Cerebellar nuclear complex (tissue), 1 donor: Measurements from ENCODE around the gene ALOX5AP.

Source experiments
- DNase-seq, 2 experiments: peaks; one replicate each; lab custom pipeline; 2025; lab: John Stamatoyannopoulos, UW

ALOX5AP gene

GRCh38 chr13:30796631-30797601 is 61.6 kb downstream of the ALOX5AP start:
- DNase-seq, result peak; percentile 35 to 62

- no peak for DNase-seq
Observed at GRCh38 chr13:30797847-30798535, 62.6 kb downstream of the ALOX5AP start.

DNA sequence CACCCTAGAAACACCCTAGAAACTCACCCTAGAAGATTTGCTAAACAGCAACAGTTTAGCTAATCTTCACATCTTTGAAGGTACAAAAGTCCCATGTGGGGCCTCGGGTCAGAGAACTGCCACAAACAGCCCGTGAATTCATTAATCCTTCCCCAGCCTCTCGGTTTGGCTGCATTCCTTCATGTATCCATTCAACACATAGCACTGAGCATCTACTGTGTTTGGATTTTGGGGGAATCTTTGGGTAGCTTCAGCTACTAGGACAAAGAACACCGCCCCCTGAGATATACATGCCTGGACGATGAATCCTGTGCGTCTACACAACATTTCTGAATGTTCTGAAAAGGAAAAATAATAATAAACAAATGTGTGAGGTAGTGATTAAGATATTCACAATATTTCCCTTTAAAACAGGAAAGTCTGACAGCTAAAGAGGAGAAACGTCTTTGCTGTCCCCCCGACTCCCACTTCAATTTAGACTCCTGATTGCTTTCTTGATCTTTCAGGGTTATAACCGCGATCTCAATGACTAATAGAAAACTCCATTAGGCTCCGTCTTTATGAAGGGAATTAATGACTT is 63.5 kb downstream of the ALOX5AP start:
- DNase-seq, result no peak

GRCh38 chr13:30799356-30799824 is 64.0 kb downstream of the ALOX5AP start:
- no peak for DNase-seq

DNA sequence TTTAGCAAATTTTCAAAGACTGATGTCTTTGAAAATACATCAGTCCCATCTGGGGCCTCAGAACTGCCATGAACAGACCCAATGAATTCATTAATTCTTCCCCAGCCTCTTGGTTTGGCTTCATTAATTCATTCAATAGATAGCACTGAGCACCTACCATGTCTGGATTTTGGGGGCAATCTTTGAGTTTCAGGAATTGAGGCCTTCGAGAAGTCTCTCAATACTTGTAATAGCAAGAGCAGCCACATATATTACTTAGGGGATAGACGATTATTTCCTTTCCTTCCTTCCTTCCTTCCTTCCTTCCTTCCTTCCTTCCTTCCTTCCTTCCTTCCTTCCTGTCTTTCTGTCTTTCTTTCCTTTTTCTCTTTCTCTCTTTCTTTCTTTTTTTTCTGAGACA is 64.8 kb downstream of the ALOX5AP start:
- no peak for DNase-seq

DNA sequence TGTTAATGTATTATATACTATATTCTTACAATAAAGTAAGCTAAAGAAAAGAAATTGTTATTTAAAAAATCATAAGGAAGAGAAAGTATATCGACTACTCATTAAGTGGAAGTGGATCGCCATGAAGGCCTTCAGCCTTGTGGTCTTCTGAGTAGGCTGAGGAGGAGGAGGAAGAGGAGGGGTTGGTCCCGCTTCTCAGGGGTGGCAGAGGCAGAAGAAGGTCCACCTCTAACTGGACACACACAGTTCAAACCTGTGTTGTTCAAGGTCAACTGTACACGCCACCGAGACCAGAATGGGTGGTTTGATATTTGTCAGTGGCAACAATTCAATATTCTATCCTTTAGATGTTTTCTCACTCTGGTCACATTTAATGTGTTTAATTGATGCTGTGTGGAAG is 67.2 kb downstream of the ALOX5AP start:
- DNase-seq, result no peak

- peak; percentile 55 to 83 for DNase-seq
Observed at GRCh38 chr13:30802953-30803478, 67.7 kb downstream of the ALOX5AP start.

- DNase-seq, result no peak
Observed at GRCh38 chr13:30803749-30804148, 68.4 kb downstream of the ALOX5AP start.

DNA sequence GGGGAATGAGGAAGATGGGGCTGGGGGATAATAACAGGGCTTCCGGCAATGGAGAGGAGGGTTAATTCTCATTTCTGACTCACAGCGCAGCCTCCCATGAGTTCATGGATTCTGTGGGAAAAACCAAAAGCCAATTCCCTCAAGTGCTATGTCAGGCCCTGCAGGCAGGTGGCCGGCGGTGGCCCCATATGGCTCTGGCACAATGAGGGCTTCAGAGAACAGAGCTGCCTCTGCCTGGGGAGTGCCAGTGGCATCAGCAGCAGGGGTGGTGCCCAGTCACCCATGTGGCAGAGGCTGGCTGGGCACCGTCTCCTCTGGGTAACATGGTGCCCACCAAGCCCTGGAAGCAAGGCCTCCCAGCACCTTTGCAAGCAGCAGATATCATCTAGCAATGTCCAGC is 69.1 kb downstream of the ALOX5AP start:
- no peak for DNase-seq

DNA sequence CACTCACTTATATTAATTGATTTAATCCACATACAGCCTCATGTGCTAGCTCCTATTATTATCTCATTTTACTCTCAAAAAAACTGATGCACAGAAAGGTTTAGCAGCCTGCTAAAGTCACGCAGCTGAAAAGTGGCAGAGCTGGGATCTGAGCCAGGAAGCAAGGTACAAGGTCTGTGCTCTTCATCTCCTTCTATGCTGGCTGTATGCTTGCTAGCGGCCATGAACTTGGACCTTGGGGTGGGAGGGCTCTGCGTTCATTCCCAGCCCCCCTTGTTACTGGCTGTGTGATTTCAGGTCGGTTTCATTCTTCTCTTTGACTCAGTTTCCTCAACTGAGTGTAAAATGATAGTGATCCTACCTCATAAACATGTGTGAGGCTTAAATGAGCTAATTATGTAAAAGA is 69.8 kb downstream of the ALOX5AP start:
- DNase-seq, result no peak

DNA sequence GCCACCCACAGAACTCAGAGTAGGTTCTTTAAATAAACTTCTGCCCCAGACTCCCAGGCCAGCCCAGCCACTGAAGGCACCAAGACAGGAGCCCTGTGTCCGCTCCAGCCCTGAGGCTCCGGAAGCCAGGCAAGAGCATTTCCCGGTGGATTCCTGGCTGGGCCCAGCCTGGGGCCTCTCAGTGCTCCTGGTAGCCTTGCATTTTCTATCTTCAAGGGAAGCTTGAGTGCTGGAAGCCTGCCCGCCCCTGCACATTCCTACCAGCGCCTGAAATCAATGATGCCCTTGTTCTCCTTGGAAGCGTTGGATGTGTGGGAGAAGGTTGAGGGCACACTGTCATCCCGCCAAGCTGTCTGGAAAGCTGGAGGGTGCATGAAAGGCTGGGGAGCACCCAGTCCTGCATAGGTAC is 70.3 kb downstream of the ALOX5AP start:
- no peak for DNase-seq

GRCh38 chr13:30806784-30807183 is 71.4 kb downstream of the ALOX5AP start:
- DNase-seq, result no peak

GRCh38 chr13:30807392-30807791 is 72.0 kb downstream of the ALOX5AP start:
- DNase-seq, result no peak

GRCh38 chr13:30808600-30808999 is 73.3 kb downstream of the ALOX5AP start:
- DNase-seq, result no peak

- DNase-seq, result no peak
Observed at GRCh38 chr13:30809787-30810186, 74.4 kb downstream of the ALOX5AP start.

GRCh38 chr13:30810261-30810701 is 74.9 kb downstream of the ALOX5AP start:
- DNase-seq, result no peak

DNA sequence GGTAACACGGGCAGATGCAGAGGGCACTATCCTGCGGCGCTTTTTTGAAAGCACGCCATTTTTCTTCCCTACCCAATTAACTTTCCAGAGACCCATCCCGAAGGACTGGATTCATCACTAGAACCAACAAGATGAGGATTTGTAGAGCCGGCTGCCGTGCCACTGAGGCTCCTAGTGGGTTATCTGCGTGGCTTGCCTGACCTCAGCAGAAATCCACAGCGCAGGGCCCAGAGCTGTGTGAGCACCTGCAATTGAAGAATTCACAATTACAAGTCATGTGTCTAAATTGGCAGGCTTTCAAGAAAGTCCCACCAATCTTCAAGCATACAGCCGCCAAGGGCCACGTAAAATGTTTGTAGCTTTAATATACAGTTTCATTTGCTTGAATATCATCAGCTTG is 75.5 kb downstream of the ALOX5AP start:
- no peak for DNase-seq
